Measurements from ENCODE around the gene TNNC1. TPM values are rescaled to one million over a fixed set of nuclear protein-coding genes. Genes with fewer than 3 reads are reported as not detected.

The TNNC1 gene
- polyA plus RNA-seq, 2 donors = 1.3 to 2.0 TPM

- WGBS, 2 donors = 71 to 74% methylated on average over 4 of the region's 4 CpGs
Measured at GRCh38 chr3:52432691-52433141, 21.1 kb downstream of the TNNC1 start.

GRCh38 chr3:52432225-52432624 lies 21.6 kb downstream of the TNNC1 start:
- no peaks in the 10 kb centered on the region for H3K27me3 ChIP-seq (ENCODE audit: control insufficient read depth in 1 of 2, insufficient read depth in 2 of 2, low read length in 2 of 2)
- no peaks in the 10 kb centered on the region for H3K36me3 ChIP-seq (ENCODE audit: control insufficient read depth in 2 of 2, insufficient read depth in 2 of 2, low read length in 1 of 2)
- 79 to 80% methylated on average over 6 of the region's 6 CpGs for WGBS, 2 donors
- H3K27ac ChIP-seq (ENCODE audit: low read depth in 2 of 2, low read length in 1 of 2) = no peak overlapping the region
- no peaks in the 10 kb centered on the region for H3K9me3 ChIP-seq (ENCODE audit: control insufficient read depth in 2 of 2, insufficient read depth in 1 of 2, low read depth in 1 of 2, low read length in 1 of 2)
- peaks cover 0 to 5% of the 10 kb centered on the region in 2 donors for H3K4me1 ChIP-seq (ENCODE audit: control insufficient read depth in 2 of 2, insufficient read depth in 2 of 2, low read length in 1 of 2)
- H3K4me3 ChIP-seq (ENCODE audit: low read depth in 1 of 2, low read length in 2 of 2) = no peak overlapping the region

More at GRCh38 chr3:52432691-52433141, 21.1 kb downstream of the TNNC1 start:
- Histone ChIP-seq H3K36me3 (ENCODE audit: control insufficient read depth in 2 of 2, insufficient read depth in 2 of 2, low read length in 1 of 2) (no peaks in the 10 kb centered on the region), H3K27ac (ENCODE audit: low read depth in 2 of 2, low read length in 1 of 2) (no peak overlapping the region), H3K4me1 (ENCODE audit: control insufficient read depth in 2 of 2, insufficient read depth in 2 of 2, low read length in 1 of 2) (peaks cover 0 to 10% of the 10 kb centered on the region in 2 donors), H3K9me3 (ENCODE audit: control insufficient read depth in 2 of 2, insufficient read depth in 1 of 2, low read depth in 1 of 2, low read length in 1 of 2) (no peaks in the 10 kb centered on the region), H3K27me3 (ENCODE audit: control insufficient read depth in 1 of 2, insufficient read depth in 2 of 2, low read length in 2 of 2) (no peaks in the 10 kb centered on the region), H3K4me3 (ENCODE audit: low read depth in 1 of 2, low read length in 2 of 2) (no peak overlapping the region)

- WGBS, 2 donors = 70 to 76% methylated on average over 10 of the region's 10 CpGs
- no peak overlapping the region for H3K27ac ChIP-seq (ENCODE audit: low read depth in 2 of 2, low read length in 1 of 2)
Measured at GRCh38 chr3:52431459-52432223, 22.2 kb downstream of the TNNC1 start.

GRCh38 chr3:52430416-52430810 lies 23.4 kb downstream of the TNNC1 start:
- no peak overlapping the region for H3K4me3 ChIP-seq (ENCODE audit: low read depth in 1 of 2, low read length in 2 of 2)
- H3K36me3 ChIP-seq (ENCODE audit: control insufficient read depth in 2 of 2, insufficient read depth in 2 of 2, low read length in 1 of 2) = no peaks in the 10 kb centered on the region
- H3K27me3 ChIP-seq (ENCODE audit: control insufficient read depth in 1 of 2, insufficient read depth in 2 of 2, low read length in 2 of 2) = no peaks in the 10 kb centered on the region
- WGBS, 2 donors = 85 to 96% methylated on average over 9 of the region's 9 CpGs
- no peak overlapping the region for H3K27ac ChIP-seq (ENCODE audit: low read depth in 2 of 2, low read length in 1 of 2)
- no peaks in the 10 kb centered on the region for H3K9me3 ChIP-seq (ENCODE audit: control insufficient read depth in 2 of 2, insufficient read depth in 1 of 2, low read depth in 1 of 2, low read length in 1 of 2)
- peaks cover 0 to 5% of the 10 kb centered on the region in 2 donors for H3K4me1 ChIP-seq (ENCODE audit: control insufficient read depth in 2 of 2, insufficient read depth in 2 of 2, low read length in 1 of 2)

More at GRCh38 chr3:52431459-52432223, 22.2 kb downstream of the TNNC1 start:
- Histone ChIP-seq H3K9me3 (ENCODE audit: control insufficient read depth in 2 of 2, insufficient read depth in 1 of 2, low read depth in 1 of 2, low read length in 1 of 2) (no peaks in the 10 kb centered on the region), H3K4me3 (ENCODE audit: low read depth in 1 of 2, low read length in 2 of 2) (no peak overlapping the region), H3K27me3 (ENCODE audit: control insufficient read depth in 1 of 2, insufficient read depth in 2 of 2, low read length in 2 of 2) (no peaks in the 10 kb centered on the region), H3K4me1 (ENCODE audit: control insufficient read depth in 2 of 2, insufficient read depth in 2 of 2, low read length in 1 of 2) (peaks cover 0 to 5% of the 10 kb centered on the region in 2 donors), H3K36me3 (ENCODE audit: control insufficient read depth in 2 of 2, insufficient read depth in 2 of 2, low read length in 1 of 2) (no peaks in the 10 kb centered on the region)

GRCh38 chr3:52429779-52430415 lies 23.9 kb downstream of the TNNC1 start:
- H3K27ac ChIP-seq (ENCODE audit: low read depth in 2 of 2, low read length in 1 of 2) = no peak overlapping the region
- WGBS, 2 donors = 80 to 86% methylated on average over 7 of the region's 7 CpGs

GRCh38 chr3:52429031-52429430 lies 24.8 kb downstream of the TNNC1 start:
- Histone ChIP-seq H3K27ac (ENCODE audit: low read depth in 2 of 2, low read length in 1 of 2) (no peak overlapping the region), H3K9me3 (ENCODE audit: control insufficient read depth in 2 of 2, insufficient read depth in 1 of 2, low read depth in 1 of 2, low read length in 1 of 2) (no peaks in the 10 kb centered on the region), H3K27me3 (ENCODE audit: control insufficient read depth in 1 of 2, insufficient read depth in 2 of 2, low read length in 2 of 2) (no peaks in the 10 kb centered on the region), H3K4me3 (ENCODE audit: low read depth in 1 of 2, low read length in 2 of 2) (no peak overlapping the region), H3K36me3 (ENCODE audit: control insufficient read depth in 2 of 2, insufficient read depth in 2 of 2, low read length in 1 of 2) (no peaks in the 10 kb centered on the region), H3K4me1 (ENCODE audit: control insufficient read depth in 2 of 2, insufficient read depth in 2 of 2, low read length in 1 of 2) (peaks cover 0 to 5% of the 10 kb centered on the region in 2 donors)
- 43 to 52% methylated on average over 3 of the region's 3 CpGs for WGBS, 2 donors

More at GRCh38 chr3:52429779-52430415, 23.9 kb downstream of the TNNC1 start:
- H3K9me3 ChIP-seq (ENCODE audit: control insufficient read depth in 2 of 2, insufficient read depth in 1 of 2, low read depth in 1 of 2, low read length in 1 of 2) = no peaks in the 10 kb centered on the region
- H3K27me3 ChIP-seq (ENCODE audit: control insufficient read depth in 1 of 2, insufficient read depth in 2 of 2, low read length in 2 of 2) = no peaks in the 10 kb centered on the region
- H3K4me1 ChIP-seq (ENCODE audit: control insufficient read depth in 2 of 2, insufficient read depth in 2 of 2, low read length in 1 of 2) = peaks cover 0 to 5% of the 10 kb centered on the region in 2 donors
- no peak overlapping the region for H3K4me3 ChIP-seq (ENCODE audit: low read depth in 1 of 2, low read length in 2 of 2)
- no peaks in the 10 kb centered on the region for H3K36me3 ChIP-seq (ENCODE audit: control insufficient read depth in 2 of 2, insufficient read depth in 2 of 2, low read length in 1 of 2)

- 10% methylated on average over 7 of the region's 7 CpGs for WGBS, 2 donors
- no peaks in the 10 kb centered on the region for H3K27me3 ChIP-seq (ENCODE audit: control insufficient read depth in 1 of 2, insufficient read depth in 2 of 2, low read length in 2 of 2)
- no peaks in the 10 kb centered on the region for H3K9me3 ChIP-seq (ENCODE audit: control insufficient read depth in 2 of 2, insufficient read depth in 1 of 2, low read depth in 1 of 2, low read length in 1 of 2)
- no peak overlapping the region for H3K27ac ChIP-seq (ENCODE audit: low read depth in 2 of 2, low read length in 1 of 2)
- no peak overlapping the region for H3K4me3 ChIP-seq (ENCODE audit: low read depth in 1 of 2, low read length in 2 of 2)
- H3K36me3 ChIP-seq (ENCODE audit: control insufficient read depth in 2 of 2, insufficient read depth in 2 of 2, low read length in 1 of 2) = no peaks in the 10 kb centered on the region
- peaks cover 0 to 2% of the 10 kb centered on the region in 2 donors for H3K4me1 ChIP-seq (ENCODE audit: control insufficient read depth in 2 of 2, insufficient read depth in 2 of 2, low read length in 1 of 2)
Measured at GRCh38 chr3:52428151-52429005, 25.5 kb downstream of the TNNC1 start.

- Histone ChIP-seq H3K27me3 (ENCODE audit: control insufficient read depth in 1 of 2, insufficient read depth in 2 of 2, low read length in 2 of 2) (no peaks in the 10 kb centered on the region), H3K4me1 (ENCODE audit: control insufficient read depth in 2 of 2, insufficient read depth in 2 of 2, low read length in 1 of 2) (no peaks in the 10 kb centered on the region), H3K27ac (ENCODE audit: low read depth in 2 of 2, low read length in 1 of 2) (no peak overlapping the region), H3K36me3 (ENCODE audit: control insufficient read depth in 2 of 2, insufficient read depth in 2 of 2, low read length in 1 of 2) (peaks cover 4 to 5% of the 10 kb centered on the region in 2 donors), H3K9me3 (ENCODE audit: control insufficient read depth in 2 of 2, insufficient read depth in 1 of 2, low read depth in 1 of 2, low read length in 1 of 2) (no peaks in the 10 kb centered on the region), H3K4me3 (ENCODE audit: low read depth in 1 of 2, low read length in 2 of 2) (no peak overlapping the region)
- WGBS, 2 donors = 48 to 52% methylated on average over 5 of the region's 5 CpGs
Measured at GRCh38 chr3:52423173-52423572, 30.7 kb downstream of the TNNC1 start.

- Histone ChIP-seq H3K4me1 (ENCODE audit: control insufficient read depth in 2 of 2, insufficient read depth in 2 of 2, low read length in 1 of 2) (no peaks in the 10 kb centered on the region), H3K27me3 (ENCODE audit: control insufficient read depth in 1 of 2, insufficient read depth in 2 of 2, low read length in 2 of 2) (no peaks in the 10 kb centered on the region), H3K4me3 (ENCODE audit: low read depth in 1 of 2, low read length in 2 of 2) (no peak overlapping the region), H3K9me3 (ENCODE audit: control insufficient read depth in 2 of 2, insufficient read depth in 1 of 2, low read depth in 1 of 2, low read length in 1 of 2) (no peaks in the 10 kb centered on the region), H3K36me3 (ENCODE audit: control insufficient read depth in 2 of 2, insufficient read depth in 2 of 2, low read length in 1 of 2) (peaks cover 4 to 5% of the 10 kb centered on the region in 2 donors), H3K27ac (ENCODE audit: low read depth in 2 of 2, low read length in 1 of 2) (no peak overlapping the region)
- 91 to 93% methylated on average over 3 of the region's 3 CpGs for WGBS, 2 donors
Measured at GRCh38 chr3:52422669-52423068, 31.2 kb downstream of the TNNC1 start.

Measured in esophagus (tissue), 2 donors.